Measurements from ENCODE around the gene HNF1B. TPM values are rescaled to one million over a fixed set of nuclear protein-coding genes. Genes with fewer than 3 reads are reported as not detected.

HNF1B gene
- total RNA-seq, 1 donor = not detected

DNA sequence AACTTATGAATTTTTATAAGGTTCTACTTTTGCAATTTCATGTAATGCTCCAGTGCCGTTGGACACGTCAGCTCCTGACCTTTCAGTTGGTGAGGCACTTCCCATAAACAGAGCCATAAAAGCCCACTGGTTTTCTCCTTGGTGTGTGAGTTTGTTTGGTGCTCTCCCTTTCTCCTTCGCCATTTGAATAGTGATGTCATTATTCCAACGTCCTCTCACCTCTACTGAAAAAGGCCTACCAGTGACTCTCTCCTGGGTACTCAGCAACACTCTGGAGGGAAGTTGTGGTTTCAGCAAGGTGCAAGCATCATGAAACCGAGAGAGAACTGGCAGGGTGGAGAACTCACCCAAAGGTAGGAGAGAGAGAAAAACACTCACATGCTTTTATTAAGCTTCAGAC lies 29.6 kb upstream of the HNF1B start:
- H3K4me2 ChIP-seq (ENCODE audit: insufficient read depth, low read length) = no peak overlapping the region

DNA sequence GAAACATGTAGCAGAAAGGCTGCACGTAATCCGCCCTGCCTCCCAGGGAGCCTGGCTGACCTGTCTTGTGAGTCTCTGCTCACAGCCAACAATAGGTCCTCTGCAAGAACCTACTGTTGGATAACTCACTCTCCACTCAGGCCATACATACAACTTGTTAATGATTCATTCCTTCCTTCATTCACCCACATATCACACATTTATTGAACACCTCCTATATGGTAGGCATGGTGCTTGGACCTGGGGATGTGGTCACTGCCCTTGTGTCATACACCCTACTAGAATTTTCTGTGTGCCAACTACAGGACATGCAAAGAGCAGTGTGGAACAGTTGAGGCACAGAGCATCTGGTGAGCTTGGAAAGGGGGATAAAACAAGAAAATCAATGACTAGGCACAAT lies 28.1 kb upstream of the HNF1B start:
- H4K20me1 ChIP-seq (ENCODE audit: insufficient read depth, low read length) = no peaks in the 10 kb centered on the region
- H3K36me3 ChIP-seq (ENCODE audit: insufficient read depth, low read length) = no peaks in the 10 kb centered on the region
- H2AFZ ChIP-seq (ENCODE audit: low read length) = no peak overlapping the region
- TF ChIP-seq, protein P1, sequence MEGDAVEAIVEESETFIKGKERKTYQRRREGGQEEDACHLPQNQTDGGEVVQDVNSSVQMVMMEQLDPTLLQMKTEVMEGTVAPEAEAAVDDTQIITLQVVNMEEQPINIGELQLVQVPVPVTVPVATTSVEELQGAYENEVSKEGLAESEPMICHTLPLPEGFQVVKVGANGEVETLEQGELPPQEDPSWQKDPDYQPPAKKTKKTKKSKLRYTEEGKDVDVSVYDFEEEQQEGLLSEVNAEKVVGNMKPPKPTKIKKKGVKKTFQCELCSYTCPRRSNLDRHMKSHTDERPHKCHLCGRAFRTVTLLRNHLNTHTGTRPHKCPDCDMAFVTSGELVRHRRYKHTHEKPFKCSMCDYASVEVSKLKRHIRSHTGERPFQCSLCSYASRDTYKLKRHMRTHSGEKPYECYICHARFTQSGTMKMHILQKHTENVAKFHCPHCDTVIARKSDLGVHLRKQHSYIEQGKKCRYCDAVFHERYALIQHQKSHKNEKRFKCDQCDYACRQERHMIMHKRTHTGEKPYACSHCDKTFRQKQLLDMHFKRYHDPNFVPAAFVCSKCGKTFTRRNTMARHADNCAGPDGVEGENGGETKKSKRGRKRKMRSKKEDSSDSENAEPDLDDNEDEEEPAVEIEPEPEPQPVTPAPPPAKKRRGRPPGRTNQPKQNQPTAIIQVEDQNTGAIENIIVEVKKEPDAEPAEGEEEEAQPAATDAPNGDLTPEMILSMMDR (IDR thresholded peaks at IDR 0.05; ENCODE audit: extremely low read depth, low read depth, low read length) = no peak
- H3K4me2 ChIP-seq (ENCODE audit: insufficient read depth, low read length) = no peak overlapping the region
- no peak overlapping the region for H3K4me3 ChIP-seq (ENCODE audit: insufficient read depth, low read length)
- no peak overlapping the region for H3K27ac ChIP-seq (ENCODE audit: low read depth, low read length)
- no peaks in the 10 kb centered on the region for H3K27me3 ChIP-seq (ENCODE audit: insufficient read depth, low read length)
- no peaks in the 10 kb centered on the region for H3K9me3 ChIP-seq (ENCODE audit: low read depth, low read length)
- H3K4me1 ChIP-seq (ENCODE audit: insufficient read depth, low read length) = no peaks in the 10 kb centered on the region
- H3K79me2 ChIP-seq (ENCODE audit: insufficient read depth, low read length) = no peaks in the 10 kb centered on the region
- no peak for DNase-seq (ENCODE audit: insufficient read length, low spot score, missing footprints)

More for the DNA sequence above, 29.6 kb upstream of the HNF1B start:
- Histone ChIP-seq H3K36me3 (ENCODE audit: insufficient read depth, low read length) (no peaks in the 10 kb centered on the region), H3K27ac (ENCODE audit: low read depth, low read length) (no peak overlapping the region), H3K27me3 (ENCODE audit: insufficient read depth, low read length) (no peaks in the 10 kb centered on the region), H2AFZ (ENCODE audit: low read length) (no peak overlapping the region), H3K4me3 (ENCODE audit: insufficient read depth, low read length) (no peak overlapping the region), H3K9me3 (ENCODE audit: low read depth, low read length) (no peaks in the 10 kb centered on the region), H3K4me1 (ENCODE audit: insufficient read depth, low read length) (no peaks in the 10 kb centered on the region), H3K79me2 (ENCODE audit: insufficient read depth, low read length) (no peaks in the 10 kb centered on the region), H4K20me1 (ENCODE audit: insufficient read depth, low read length) (no peaks in the 10 kb centered on the region)
- TF ChIP-seq, protein P1 (IDR thresholded peaks at IDR 0.05; ENCODE audit: extremely low read depth, low read depth, low read length) = no peak
- no peak for DNase-seq (ENCODE audit: insufficient read length, low spot score, missing footprints)

DNA sequence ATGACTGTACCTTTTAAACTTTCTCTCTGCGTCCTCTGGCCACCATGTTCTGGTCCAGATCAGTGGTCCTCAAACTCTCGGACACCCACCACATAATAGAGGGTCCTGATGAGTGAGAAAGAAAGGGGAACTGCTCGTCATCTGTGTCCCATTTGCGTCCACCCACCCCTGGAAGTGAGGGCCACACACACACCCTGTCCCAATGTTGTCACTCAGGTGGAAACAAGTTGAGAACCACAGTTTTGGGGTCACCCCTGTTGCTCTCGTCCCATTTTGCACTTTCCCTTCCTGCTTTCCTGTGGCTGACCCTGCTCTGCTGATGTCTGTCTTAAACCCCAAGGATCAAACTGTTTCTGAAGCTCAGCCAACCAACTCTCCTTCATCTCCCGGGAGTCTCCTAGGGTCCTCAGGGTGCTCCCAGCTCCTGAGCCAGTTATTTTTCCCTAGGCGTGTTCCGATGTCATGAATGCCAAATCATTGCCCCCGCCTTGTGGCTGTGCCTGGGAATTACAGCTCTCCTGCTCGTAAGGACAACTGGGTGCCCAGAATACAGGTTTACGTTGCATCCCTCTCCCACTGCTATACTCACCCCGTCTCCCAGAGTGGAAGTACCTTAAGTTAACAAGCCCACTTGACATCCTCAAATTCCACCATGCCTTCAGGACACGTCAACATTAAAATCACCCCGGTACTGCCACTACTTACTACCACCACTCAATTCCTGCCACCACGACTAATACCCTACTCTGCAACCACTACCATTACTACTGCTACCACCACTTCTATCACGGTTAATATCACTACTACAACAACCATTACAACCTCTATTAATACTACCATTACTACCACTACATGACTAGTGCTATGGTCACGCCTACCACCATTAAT lies 26.0 kb upstream of the HNF1B start:
- H3K27me3 ChIP-seq (ENCODE audit: insufficient read depth, low read length) = peaks cover under 1% of the 10 kb centered on the region
- no peaks in the 10 kb centered on the region for H3K9me3 ChIP-seq (ENCODE audit: low read depth, low read length)
- no peak overlapping the region for H3K27ac ChIP-seq (ENCODE audit: low read depth, low read length)
- no peak overlapping the region for H3K4me3 ChIP-seq (ENCODE audit: insufficient read depth, low read length)
- no peak overlapping the region for H3K4me2 ChIP-seq (ENCODE audit: insufficient read depth, low read length)
- no peaks in the 10 kb centered on the region for H3K4me1 ChIP-seq (ENCODE audit: insufficient read depth, low read length)
- H4K20me1 ChIP-seq (ENCODE audit: insufficient read depth, low read length) = no peaks in the 10 kb centered on the region
- no peak overlapping the region for H2AFZ ChIP-seq (ENCODE audit: low read length)
- no peaks in the 10 kb centered on the region for H3K79me2 ChIP-seq (ENCODE audit: insufficient read depth, low read length)
- H3K36me3 ChIP-seq (ENCODE audit: insufficient read depth, low read length) = no peaks in the 10 kb centered on the region
- no peak for DNase-seq (ENCODE audit: insufficient read length, low spot score, missing footprints)
- TF ChIP-seq, protein P1 (IDR thresholded peaks at IDR 0.05; ENCODE audit: extremely low read depth, low read depth, low read length) = peak; percentile 85

DNA sequence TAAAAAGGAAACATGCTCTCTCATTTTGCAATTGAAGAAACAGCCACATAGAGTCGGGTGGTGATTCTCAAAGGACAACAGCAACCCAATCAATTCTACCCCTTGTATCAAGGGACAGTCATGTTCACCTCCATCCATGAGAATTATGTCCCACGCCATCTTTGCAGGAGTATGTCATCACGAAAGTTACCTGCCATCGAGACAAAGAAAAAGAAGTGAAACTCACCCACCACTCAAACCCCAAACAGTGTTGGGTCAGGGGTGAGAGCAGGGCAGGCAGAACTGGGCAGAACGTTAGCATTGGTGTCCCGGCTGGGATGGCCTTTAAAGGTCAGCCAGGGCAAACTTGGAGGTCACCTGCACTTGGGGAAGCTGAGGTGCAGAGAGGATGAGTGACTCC lies 24.2 kb upstream of the HNF1B start:
- H3K79me2 ChIP-seq (ENCODE audit: insufficient read depth, low read length) = no peaks in the 10 kb centered on the region
- no peaks in the 10 kb centered on the region for H3K4me1 ChIP-seq (ENCODE audit: insufficient read depth, low read length)
- H2AFZ ChIP-seq (ENCODE audit: low read length) = no peak overlapping the region
- no peak overlapping the region for H3K27ac ChIP-seq (ENCODE audit: low read depth, low read length)
- H3K9me3 ChIP-seq (ENCODE audit: low read depth, low read length) = no peaks in the 10 kb centered on the region
- H3K4me2 ChIP-seq (ENCODE audit: insufficient read depth, low read length) = no peak overlapping the region
- peaks cover 19% of the 10 kb centered on the region for H3K27me3 ChIP-seq (ENCODE audit: insufficient read depth, low read length)
- H3K4me3 ChIP-seq (ENCODE audit: insufficient read depth, low read length) = no peak overlapping the region
- TF ChIP-seq, protein P1 (IDR thresholded peaks at IDR 0.05; ENCODE audit: extremely low read depth, low read depth, low read length) = no peak
- no peaks in the 10 kb centered on the region for H3K36me3 ChIP-seq (ENCODE audit: insufficient read depth, low read length)
- no peaks in the 10 kb centered on the region for H4K20me1 ChIP-seq (ENCODE audit: insufficient read depth, low read length)
- DNase-seq (ENCODE audit: insufficient read length, low spot score, missing footprints) = no peak

Data from osteoblast (primary cell).